Hepatocyte (in vitro differentiated cells): Measurements from ENCODE around the gene TACC2.

Experiments used
- CTCF ChIP-seq: fragments of 200-600 bp; sonication (generic); IDR thresholded peaks from 2 replicates; pipeline ENCODE4 v1.5.1; 2016; ENCODE audit warnings: antibody characterized with exemption, mild to moderate bottlenecking; ENCODE audit not compliant: poor library complexity
- EZH2 ChIP-seq: fragments of 200-600 bp; sonication (generic); IDR thresholded peaks from 2 replicates; pipeline ENCODE4 v1.6.1; 2016; ENCODE audit warnings: antibody characterized with exemption, mild to moderate bottlenecking, borderline replicate concordance
- EZH2phosphoT487 ChIP-seq: fragments of 200-600 bp; sonication (generic); IDR thresholded peaks from one replicate; pipeline ENCODE4 v1.6.1; 2018; ENCODE audit warnings: antibody characterized with exemption, mild to moderate bottlenecking, low read depth, moderate library complexity; ENCODE audit not compliant: unreplicated experiment, severe bottlenecking

GRCh38 chr10:122007415-122007814, 18.5 kb downstream of the TACC2 start:
- no peak for TF ChIP-seq CTCF
- no peak for TF ChIP-seq EZH2
- no peak for TF ChIP-seq EZH2phosphoT487
